HG02970 (cell line): ENCODE data around the gene SMIM28.
"Not testable (repeated sequence)": the region's sequence is repeated elsewhere in the genome, so short reads cannot be mapped to it uniquely, and the experiment has no call there.

Experiments used
- ATAC-seq: cut with Tn5 transposase; IDR thresholded peaks from one replicate; pipeline ENCODE4 v1.9.1; 2021; ENCODE audit warnings: mild to moderate bottlenecking, moderate library complexity, moderate number of reproducible peaks; ENCODE audit not compliant: unreplicated experiment, low FRiP score

The SMIM28 gene

DNA sequence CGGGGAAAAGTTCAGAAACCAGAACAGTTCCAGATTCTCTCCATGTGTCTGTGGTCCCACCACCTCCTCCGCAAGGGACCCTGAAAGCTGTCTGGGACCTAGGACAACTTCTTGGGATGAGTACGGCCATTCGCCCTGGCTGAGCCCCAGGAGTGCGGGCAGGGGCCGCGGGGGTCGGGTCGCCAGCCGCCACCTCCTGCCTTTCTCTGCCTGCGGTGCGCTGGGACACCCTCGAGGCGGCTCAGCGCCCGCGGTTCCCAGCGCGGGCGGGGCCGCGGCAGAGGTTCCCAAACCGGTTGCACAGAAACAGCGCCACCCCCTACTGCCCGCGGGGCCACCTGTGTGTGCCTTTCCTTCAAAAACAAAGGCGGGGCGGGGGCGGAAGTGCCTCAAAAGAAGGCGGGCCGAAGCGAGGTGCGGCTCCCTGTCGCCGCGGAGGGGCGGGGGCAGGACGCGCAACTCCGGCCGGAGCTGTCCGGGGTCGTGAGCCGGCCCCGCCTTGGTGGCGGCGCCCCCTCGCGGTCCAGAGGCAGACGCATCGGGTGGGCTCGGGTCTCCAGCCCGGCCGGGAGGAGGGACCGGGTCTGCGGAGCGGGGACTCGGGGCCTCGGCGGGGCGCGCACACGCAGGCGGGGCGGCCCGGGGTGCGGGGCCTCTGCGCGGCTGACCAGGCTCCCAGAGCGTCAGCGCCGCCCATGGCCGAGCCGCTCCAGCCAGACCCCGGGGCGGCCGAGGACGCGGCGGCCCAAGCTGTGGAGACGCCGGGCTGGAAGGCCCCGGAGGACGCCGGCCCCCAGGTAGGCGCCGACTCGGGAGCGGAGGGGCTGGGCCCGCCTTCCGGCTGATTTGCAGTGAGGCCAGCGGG, 26.3 kb downstream of the SMIM28 start, which contains the start of gene HEBP2:
TSS of gene HEBP2 (plus strand) at position 423 of the 865 bp plus-strand sequence. CDS start at position 696, 273 bp downstream.
- peak; percentile 91 for ATAC-seq

GRCh38 chr6:138404666-138405337, 27.1 kb downstream of the SMIM28 start:
- no peak for ATAC-seq

- ATAC-seq = no peak
Observed at GRCh38 chr6:138405816-138406413, 28.2 kb downstream of the SMIM28 start.

DNA sequence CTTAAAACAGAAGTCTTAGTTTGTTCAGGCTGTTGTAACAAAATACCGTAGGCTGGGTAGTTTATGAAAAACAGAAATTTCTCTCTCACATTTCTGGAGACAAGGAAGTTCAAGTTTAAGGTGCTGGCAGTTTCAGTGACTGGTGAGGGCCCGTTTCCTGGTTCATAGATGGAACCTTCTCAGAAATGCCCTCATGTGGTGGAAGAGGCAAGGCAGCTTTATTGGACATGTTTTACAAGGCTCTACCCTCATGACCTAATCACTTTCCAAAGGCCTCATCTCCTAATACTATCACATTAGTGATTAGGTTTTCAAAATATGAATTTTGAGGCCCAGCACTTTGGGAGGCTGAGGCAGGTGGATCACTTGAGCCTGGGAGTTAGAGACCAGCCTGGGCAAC, 28.7 kb downstream of the SMIM28 start:
- ATAC-seq = no peak

DNA sequence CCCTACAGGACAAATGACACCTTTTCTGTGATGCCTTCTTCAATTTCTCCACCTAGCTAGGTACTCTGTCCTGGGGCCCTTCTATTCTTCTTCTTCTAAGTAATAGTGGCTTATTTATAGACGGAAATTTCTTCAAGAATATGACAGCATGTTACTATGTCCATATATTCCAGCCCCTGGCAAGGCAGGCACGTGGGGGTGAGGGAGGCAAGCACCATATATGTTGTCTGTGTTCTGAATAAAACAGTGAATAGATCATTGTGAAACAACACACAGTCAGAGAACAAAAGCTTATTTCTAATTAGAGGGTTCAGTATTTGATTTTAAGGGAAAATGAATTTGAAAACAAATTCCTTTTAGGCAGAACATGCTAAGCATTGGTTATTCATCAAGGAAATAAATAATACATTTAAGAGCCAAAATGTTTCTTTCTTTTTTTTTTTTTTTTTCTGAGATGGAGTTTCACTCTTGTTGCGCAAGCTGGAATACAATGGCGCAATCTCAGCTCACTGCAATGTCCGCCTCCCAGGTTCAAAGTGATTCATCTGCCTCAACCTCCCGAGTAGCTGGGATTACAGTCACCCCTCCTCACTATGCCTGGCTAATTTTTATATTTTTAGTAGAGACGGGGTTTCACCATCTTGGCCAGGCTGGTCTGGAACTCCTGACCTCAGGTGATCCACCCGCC, 32.5 kb downstream of the SMIM28 start:
- ATAC-seq = no peak

- no peak for ATAC-seq
Observed at GRCh38 chr6:138410972-138411880, 33.5 kb downstream of the SMIM28 start.

GRCh38 chr6:138415125-138415524, 37.4 kb downstream of the SMIM28 start:
- no peak for ATAC-seq

DNA sequence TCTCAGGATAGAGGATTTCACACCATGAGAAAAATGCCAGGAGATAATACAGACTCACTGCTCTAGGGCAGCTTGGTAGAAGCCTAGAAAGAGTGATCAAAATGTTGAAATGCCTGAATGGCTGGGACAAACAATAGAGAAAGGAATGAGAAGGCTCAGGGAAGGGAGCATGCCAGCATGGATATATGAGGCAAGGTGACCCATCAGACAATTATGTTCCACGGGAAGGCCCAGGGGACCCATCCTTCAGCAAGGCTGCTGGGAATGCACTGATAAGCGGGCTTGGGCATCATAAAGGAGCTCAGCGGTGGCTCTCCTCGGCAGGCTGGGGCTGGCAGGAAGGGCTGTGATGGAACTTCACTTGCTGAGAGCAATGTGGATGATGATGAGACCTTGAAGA, 38.5 kb downstream of the SMIM28 start:
- ATAC-seq = no peak

GRCh38 chr6:138417493-138418117, 39.9 kb downstream of the SMIM28 start:
- no peak for ATAC-seq

GRCh38 chr6:138418118-138418742, 40.5 kb downstream of the SMIM28 start:
- ATAC-seq = no peak

DNA sequence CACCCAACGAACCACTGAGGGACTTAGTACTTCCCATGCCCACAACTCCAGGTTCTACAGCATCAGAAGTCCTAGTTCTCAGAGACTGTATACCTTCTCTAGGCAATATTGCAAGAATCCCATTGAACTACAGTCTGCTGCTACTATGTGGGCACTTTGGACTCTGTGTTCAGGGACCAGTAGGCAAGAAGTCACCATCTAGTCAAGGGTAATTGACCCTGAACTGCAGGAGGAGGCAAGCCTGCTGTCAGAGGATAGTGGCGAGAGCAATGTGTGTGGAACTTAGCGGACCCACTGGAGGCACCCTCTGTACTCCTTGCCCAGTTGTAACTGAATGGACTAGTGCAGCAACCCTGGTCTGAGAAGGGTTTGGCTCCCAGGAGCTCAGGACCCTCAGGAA, 42.1 kb downstream of the SMIM28 start:
- ATAC-seq = no peak

- ATAC-seq = no peak
Observed at GRCh38 chr6:138420356-138420755, 42.7 kb downstream of the SMIM28 start.

DNA sequence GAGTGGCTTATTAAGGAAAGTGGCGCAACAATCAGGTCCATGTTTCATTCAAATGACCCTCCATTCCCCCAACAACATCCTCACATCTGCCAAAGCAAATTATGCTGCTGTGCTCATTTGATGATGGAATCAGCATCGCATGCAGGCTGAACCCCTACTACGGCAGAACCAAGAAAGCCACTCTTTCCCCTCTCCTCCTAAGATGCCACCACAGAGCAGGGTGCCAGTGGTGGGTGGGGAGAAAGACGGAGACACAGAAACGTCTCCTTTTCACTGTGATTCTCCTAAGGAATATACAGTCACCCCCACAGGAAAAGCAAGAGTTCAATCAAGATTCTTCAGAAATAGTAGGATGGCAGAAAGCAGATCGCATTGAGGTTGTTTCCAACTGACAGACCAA, 43.4 kb downstream of the SMIM28 start:
- ATAC-seq = no peak

DNA sequence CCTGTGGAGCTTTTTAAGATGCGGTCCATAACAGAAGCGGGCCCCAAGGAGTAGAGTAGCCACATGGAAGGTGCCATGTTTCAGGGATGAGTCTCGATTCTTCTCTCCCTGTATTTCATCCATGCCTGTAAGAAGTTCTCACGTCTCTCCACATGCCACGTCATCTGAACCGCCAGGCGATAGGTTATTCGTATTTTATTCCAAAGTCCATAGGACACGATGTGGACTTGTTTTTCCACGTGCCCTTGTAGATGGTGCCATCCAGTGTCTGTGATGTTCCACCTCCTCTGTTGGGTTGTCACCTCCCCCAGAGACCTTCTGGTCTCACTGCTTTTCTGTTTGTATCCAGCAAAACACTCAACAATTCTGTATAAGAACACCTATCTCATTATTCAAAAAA, 43.9 kb downstream of the SMIM28 start:
- no peak for ATAC-seq

DNA sequence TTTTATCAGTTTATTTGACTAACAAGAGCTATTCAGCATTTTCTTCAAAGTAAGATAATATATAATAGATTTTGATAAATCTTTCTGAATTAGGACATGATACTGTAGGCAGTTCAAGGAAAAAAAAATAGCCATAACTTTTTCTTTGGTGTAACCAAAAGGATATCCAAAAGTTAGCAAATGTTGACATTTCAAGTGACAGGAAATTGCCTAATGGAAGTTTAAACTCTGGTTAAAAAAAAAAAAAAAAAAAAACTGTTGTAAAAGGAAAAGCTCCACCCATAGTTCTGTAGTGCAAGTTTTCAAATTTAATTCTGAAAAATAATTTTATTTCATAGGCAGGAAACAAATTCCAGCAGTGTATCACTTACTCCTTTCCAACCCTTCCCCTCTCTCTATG, 45.2 kb downstream of the SMIM28 start:
- ATAC-seq = no peak

GRCh38 chr6:138424004-138424904, 46.5 kb downstream of the SMIM28 start:
- no peak for ATAC-seq

- not testable (repeated sequence) for ATAC-seq
Observed at GRCh38 chr6:138425256-138425655, 47.6 kb downstream of the SMIM28 start.
